Fibroblast of lung (primary cell): ENCODE data around the gene LCE1F. TPM values are rescaled to one million over a fixed set of nuclear protein-coding genes. Genes with fewer than 3 reads are reported as not detected.
A peak's percentile ranks its signal among the peaks of the same experiment; 100 is the strongest.

Experiments
- DNase-seq, 2 donors: peaks; one replicate each; pipeline versions ENCODE4 v3.0.0 to v3.0.0-alpha.2; 2010; ENCODE audit warnings: low read depth in 2 of 2
- H2AFZ ChIP-seq: 2 replicates; pipeline ENCODE4 v1.5.1; 2012; ENCODE audit warnings: low read length, control low read depth, inconsistent platforms
- H3K27ac ChIP-seq: 2 replicates; pipeline ENCODE4 v1.5.1; 2011; ENCODE audit warnings: low read length, control low read depth; ENCODE audit not compliant: insufficient read depth
- H3K27me3 ChIP-seq: 2 replicates; pipeline ENCODE4 v1.5.1; 2011; ENCODE audit warnings: mild to moderate bottlenecking, low read length; ENCODE audit not compliant: control insufficient read depth, insufficient read depth
- H3K36me3 ChIP-seq: 2 replicates; pipeline ENCODE4 v1.5.1; 2011; ENCODE audit warnings: low read length; ENCODE audit not compliant: control insufficient read depth, insufficient read depth
- H3K4me1 ChIP-seq: 2 replicates; pipeline ENCODE4 v1.5.1; 2011; ENCODE audit warnings: low read length; ENCODE audit not compliant: control insufficient read depth, insufficient read depth; ENCODE audit errors: extremely low read depth
- H3K4me2 ChIP-seq: 2 replicates; pipeline ENCODE4 v1.5.1; 2011; ENCODE audit warnings: low read length, control low read depth; ENCODE audit not compliant: insufficient read depth; ENCODE audit errors: extremely low read depth
- H3K4me3 ChIP-seq, 4 experiments: fragments of 200-600 bp in 1 of 4; sonication (generic) in 1 of 4; replicated peaks in 1 of 4; 2 replicates each; pipeline ENCODE4 v1.5.1; 2011 to 2016; ENCODE audit warnings: low read length in 4 of 4, low read depth in 3 of 4, mild to moderate bottlenecking in 3 of 4, control low read depth in 2 of 4, inconsistent platforms in 1 of 4, mixed read lengths in 1 of 4; ENCODE audit not compliant: insufficient read depth in 1 of 4; ENCODE audit errors: control extremely low read depth in 1 of 4
- H3K79me2 ChIP-seq: 2 replicates; pipeline ENCODE4 v1.5.1; 2012; ENCODE audit warnings: mild to moderate bottlenecking, low read length, inconsistent platforms; ENCODE audit not compliant: control insufficient read depth, insufficient read depth
- H3K9ac ChIP-seq: 2 replicates; pipeline ENCODE4 v1.5.1; 2011; ENCODE audit warnings: mild to moderate bottlenecking, low read length, control low read depth; ENCODE audit not compliant: insufficient read depth
- H3K9me3 ChIP-seq: 2 replicates; pipeline ENCODE4 v1.5.1; 2012; ENCODE audit warnings: low read depth, low read length; ENCODE audit not compliant: control insufficient read depth, insufficient read depth
- H4K20me1 ChIP-seq: 2 replicates; pipeline ENCODE4 v1.5.1; 2011; ENCODE audit warnings: low read length; ENCODE audit not compliant: control insufficient read depth, insufficient read depth; ENCODE audit errors: extremely low read depth
- EZH2 ChIP-seq: IDR thresholded peaks from 2 replicates; pipeline ENCODE4 v1.5.1; 2012; ENCODE audit warnings: low read length, control low read depth, mild to moderate bottlenecking; ENCODE audit errors: missing control alignments
- polyA plus RNA-seq, 2 donors: library from polyadenylated mRNA; depleted of rRNA in 1 of 2; stranded (reverse) in 1 of 2; unstranded in 1 of 2; fragments of >200 nt; gene quantifications; 2 replicates each; pipeline ENCODE4 v1.2.1, GENCODE V29; 2011 to 2012; ENCODE audit warnings: missing spikeins in 1 of 2
- total RNA-seq: library from RNA; depleted of rRNA; stranded (reverse); fragments of >200 nt; gene quantifications from 2 replicates; pipeline ENCODE4 v1.2.1, GENCODE V29; 2014
- TF ChIP-seq, protein P1 (sequence below), 2 donors: IDR thresholded peaks in 1 of 2; conservative IDR thresholded peaks in 1 of 2; 1 replicate in 1 of 2; 2 replicates in 1 of 2; pipeline ENCODE4 v1.5.1; 2011 to 2012; ENCODE audit warnings: low read length in 2 of 2, control low read depth in 1 of 2, inconsistent platforms in 1 of 2, low read depth in 1 of 2, mild to moderate bottlenecking in 1 of 2

LCE1F gene
- total and polyA plus RNA-seq, 2 donors (not counting 1 experiment from before 2014, with no cell fraction given), result not detected

DNA sequence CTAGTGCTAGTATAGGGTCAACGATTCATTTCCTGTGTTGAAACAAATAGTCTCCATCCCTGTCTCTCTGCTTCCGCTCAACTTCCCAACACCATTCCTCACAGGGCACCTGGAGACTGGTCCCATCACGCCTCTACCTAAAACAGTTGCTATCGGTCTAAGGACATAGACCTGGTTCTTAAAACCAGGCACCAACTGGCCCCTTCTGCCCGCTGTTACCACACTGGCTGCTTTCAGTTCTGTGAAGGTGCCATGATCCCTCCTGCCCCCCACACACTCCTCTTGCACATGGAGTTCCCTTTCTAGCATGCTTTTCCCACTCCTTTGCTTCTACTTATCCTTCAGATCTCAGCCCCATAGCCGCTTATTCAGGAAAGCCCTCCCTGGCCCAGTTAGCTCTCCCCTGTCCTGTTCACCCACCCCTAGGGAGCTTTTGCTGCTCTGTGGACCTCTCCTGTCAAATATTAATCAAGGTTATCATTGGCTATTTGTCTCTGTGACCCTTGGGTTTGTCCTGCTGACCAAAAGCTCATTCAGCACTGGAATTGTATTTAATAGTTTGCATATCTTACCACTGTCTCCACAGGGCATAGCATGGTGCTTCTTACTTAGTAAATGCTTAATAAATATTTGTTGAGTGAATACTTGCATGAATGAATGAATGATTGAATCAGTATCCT lies 29.0 kb upstream of the LCE1F start:
- Histone ChIP-seq H3K36me3 (no peaks in the 10 kb centered on the region), H3K4me1 (peaks cover 21% of the 10 kb centered on the region), H3K27me3 (no peaks in the 10 kb centered on the region), H3K4me3 (no peak overlapping the region), H3K9me3 (no peaks in the 10 kb centered on the region), H2AFZ (peak overlapping the region; percentile 9), H3K79me2 (no peaks in the 10 kb centered on the region), H3K9ac (no peak overlapping the region), H3K27ac (peak overlapping the region; percentile 17), H3K4me2 (no peak overlapping the region), H4K20me1 (no peaks in the 10 kb centered on the region)
- no peak for DNase-seq
- TF ChIP-seq, protein P1, sequence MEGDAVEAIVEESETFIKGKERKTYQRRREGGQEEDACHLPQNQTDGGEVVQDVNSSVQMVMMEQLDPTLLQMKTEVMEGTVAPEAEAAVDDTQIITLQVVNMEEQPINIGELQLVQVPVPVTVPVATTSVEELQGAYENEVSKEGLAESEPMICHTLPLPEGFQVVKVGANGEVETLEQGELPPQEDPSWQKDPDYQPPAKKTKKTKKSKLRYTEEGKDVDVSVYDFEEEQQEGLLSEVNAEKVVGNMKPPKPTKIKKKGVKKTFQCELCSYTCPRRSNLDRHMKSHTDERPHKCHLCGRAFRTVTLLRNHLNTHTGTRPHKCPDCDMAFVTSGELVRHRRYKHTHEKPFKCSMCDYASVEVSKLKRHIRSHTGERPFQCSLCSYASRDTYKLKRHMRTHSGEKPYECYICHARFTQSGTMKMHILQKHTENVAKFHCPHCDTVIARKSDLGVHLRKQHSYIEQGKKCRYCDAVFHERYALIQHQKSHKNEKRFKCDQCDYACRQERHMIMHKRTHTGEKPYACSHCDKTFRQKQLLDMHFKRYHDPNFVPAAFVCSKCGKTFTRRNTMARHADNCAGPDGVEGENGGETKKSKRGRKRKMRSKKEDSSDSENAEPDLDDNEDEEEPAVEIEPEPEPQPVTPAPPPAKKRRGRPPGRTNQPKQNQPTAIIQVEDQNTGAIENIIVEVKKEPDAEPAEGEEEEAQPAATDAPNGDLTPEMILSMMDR (conservative IDR thresholded peaks at IDR 0.05 in 1 of 2, IDR thresholded peaks at IDR 0.05 in 1 of 2; ENCODE audit: low read depth in 1 of 2, low read length in 2 of 2), result no peak
- TF ChIP-seq EZH2, result no peak

DNA sequence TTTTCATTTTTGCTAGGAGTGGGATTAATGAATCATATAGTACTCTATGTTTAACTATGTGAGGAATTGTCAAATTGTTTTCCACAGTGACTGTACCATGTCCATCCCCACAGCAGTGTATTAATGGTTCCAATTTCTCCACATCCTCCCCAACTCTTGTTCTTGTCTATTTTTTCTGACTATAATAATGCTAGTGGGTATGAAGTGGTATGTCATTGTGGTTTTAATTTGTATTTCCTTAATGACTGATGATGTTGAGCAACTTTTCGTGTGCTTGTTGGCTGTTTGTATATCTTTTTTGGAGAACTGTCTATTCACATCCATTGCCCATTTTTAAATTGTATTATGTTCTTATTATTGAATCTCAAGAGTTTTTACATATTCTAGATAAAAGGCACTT lies 27.1 kb upstream of the LCE1F start:
- peak in 1 of 2 donors; percentile 23 for DNase-seq
- no peaks in the 10 kb centered on the region for H3K36me3 ChIP-seq
- no peak overlapping the region for H2AFZ ChIP-seq
- H3K4me3 ChIP-seq, result no peak overlapping the region
- H3K4me2 ChIP-seq, result no peak overlapping the region
- no peak overlapping the region for H3K27ac ChIP-seq
- no peaks in the 10 kb centered on the region for H3K9me3 ChIP-seq
- no peaks in the 10 kb centered on the region for H3K27me3 ChIP-seq
- no peak overlapping the region for H3K9ac ChIP-seq
- no peaks in the 10 kb centered on the region for H3K79me2 ChIP-seq
- TF ChIP-seq, protein P1 (conservative IDR thresholded peaks at IDR 0.05 in 1 of 2, IDR thresholded peaks at IDR 0.05 in 1 of 2; ENCODE audit: low read depth in 1 of 2, low read length in 2 of 2), result no peak
- TF ChIP-seq EZH2, result no peak
- peaks cover 24% of the 10 kb centered on the region for H3K4me1 ChIP-seq
- H4K20me1 ChIP-seq, result no peaks in the 10 kb centered on the region

DNA sequence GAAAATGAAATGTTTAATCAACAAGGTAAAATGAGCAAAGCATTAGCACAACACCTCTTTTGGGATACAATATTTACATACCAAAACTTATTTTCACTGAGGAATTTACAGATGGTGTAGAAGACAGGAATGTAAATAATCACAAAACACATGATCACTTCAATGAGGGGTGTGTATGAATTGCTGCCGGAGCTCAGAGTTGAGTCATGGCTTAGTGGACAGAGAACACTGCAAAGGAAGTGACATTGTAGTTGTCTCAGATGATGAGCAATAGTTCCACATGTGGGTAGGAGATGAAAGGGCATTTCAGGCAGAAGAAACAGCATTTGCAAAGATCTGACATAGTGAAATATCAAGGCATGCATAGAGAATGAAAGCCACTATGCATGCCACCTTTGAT lies 22.7 kb upstream of the LCE1F start:
- Histone ChIP-seq H3K79me2 (no peaks in the 10 kb centered on the region), H3K9me3 (no peaks in the 10 kb centered on the region), H3K27me3 (no peaks in the 10 kb centered on the region), H3K4me2 (peak overlapping the region; percentile 28), H3K36me3 (no peaks in the 10 kb centered on the region), H3K4me3 (no peak overlapping the region), H3K27ac (peak overlapping the region; percentile 64), H2AFZ (no peak overlapping the region), H4K20me1 (no peaks in the 10 kb centered on the region), H3K9ac (no peak overlapping the region), H3K4me1 (peaks cover 13% of the 10 kb centered on the region)
- peak; percentile 60 to 68 for DNase-seq
- no peak for TF ChIP-seq EZH2
- TF ChIP-seq, protein P1 (conservative IDR thresholded peaks at IDR 0.05 in 1 of 2, IDR thresholded peaks at IDR 0.05 in 1 of 2; ENCODE audit: low read depth in 1 of 2, low read length in 2 of 2), result no peak
